ENCODE measurements around the gene TCF4. TPM values are rescaled to one million over a fixed set of nuclear protein-coding genes. Genes with fewer than 3 reads are reported as not detected.
A peak's percentile ranks its signal among the peaks of the same experiment; 100 is the strongest.
"Not testable (repeated sequence)": the region's sequence is repeated elsewhere in the genome, so short reads cannot be mapped to it uniquely, and the experiment has no call there.

TCF4 gene
- polyA plus RNA-seq, 12 donors, result 104 to 235 (median 142) TPM

GRCh38 chr18:55479656-55480420, 108.2 kb downstream of the TCF4 start:
- no peak for DNase-seq

GRCh38 chr18:55477860-55478581, 110.0 kb downstream of the TCF4 start:
- DNase-seq, result peak; percentile 72

GRCh38 chr18:55477499-55477859, 110.5 kb downstream of the TCF4 start:
- DNase-seq, result peak; percentile 59

GRCh38 chr18:55475916-55476315, 112.1 kb downstream of the TCF4 start:
- no peak for DNase-seq

GRCh38 chr18:55475467-55475866, 112.5 kb downstream of the TCF4 start:
- no peak for DNase-seq

- DNase-seq, result no peak
These were observed 114.4 kb downstream of the TCF4 start for GRCh38 chr18:55473560-55473959.

GRCh38 chr18:55473058-55473457, 114.9 kb downstream of the TCF4 start:
- DNase-seq, result no peak

- DNase-seq, result no peak
These were observed 117.2 kb downstream of the TCF4 start for GRCh38 chr18:55470826-55471225.

- not testable (repeated sequence) for DNase-seq
These were observed 118.9 kb downstream of the TCF4 start for GRCh38 chr18:55469134-55469533.

- DNase-seq, result no peak
These were observed 121.2 kb downstream of the TCF4 start for GRCh38 chr18:55466789-55467188.

GRCh38 chr18:55465313-55465712, 122.7 kb downstream of the TCF4 start:
- no peak for DNase-seq

- no peak for DNase-seq
These were observed 123.4 kb downstream of the TCF4 start for GRCh38 chr18:55464581-55464980.

GRCh38 chr18:55462652-55463051, 125.3 kb downstream of the TCF4 start:
- peak; percentile 20 for DNase-seq

GRCh38 chr18:55461848-55462247, 126.1 kb downstream of the TCF4 start:
- DNase-seq, result no peak

GRCh38 chr18:55458456-55459203, 129.4 kb downstream of the TCF4 start:
- no peak for DNase-seq

- DNase-seq, result no peak
These were observed 131.0 kb downstream of the TCF4 start for GRCh38 chr18:55457028-55457427.

GRCh38 chr18:55455938-55456337, 132.1 kb downstream of the TCF4 start:
- no peak for DNase-seq

GRCh38 chr18:55453186-55453585, 134.8 kb downstream of the TCF4 start:
- no peak for DNase-seq

GRCh38 chr18:55452123-55452611, 135.8 kb downstream of the TCF4 start:
- DNase-seq, result peak; percentile 31

- DNase-seq, result no peak
These were observed 138.4 kb downstream of the TCF4 start for GRCh38 chr18:55449412-55450140.

GRCh38 chr18:55448420-55448819, 139.6 kb downstream of the TCF4 start:
- DNase-seq, result no peak

GRCh38 chr18:55447672-55448018, 140.3 kb downstream of the TCF4 start:
- no peak for DNase-seq

Measured in muscle of arm (tissue), 12 donors.